Panc1 (cell line): ENCODE data around the gene SERTAD1. TPM values are rescaled to one million over a fixed set of nuclear protein-coding genes. Genes with fewer than 3 reads are reported as not detected.

Experiments used
- ATAC-seq: fragments of 200-7000 bp; cut with Tn5 transposase; 2 replicates; pipeline ENCODE4 v1.9.1; 2020; ENCODE audit warnings: mild to moderate bottlenecking, moderate library complexity
- BruUV-seq: library from RNA; stranded (reverse); fragments of 400-500 nt; replicated peaks from 2 replicates; lab custom pipeline; 2021; lab: Mats Ljungman, UMichigan
- CTCF ChIA-PET: fragments of 300-600 bp; sonication (Branson Sonifier 250); formaldehyde crosslinking; loops from one replicate; lab custom pipeline; 2022; ENCODE audit warnings: antibody characterized with exemption; lab: Charles Lee
- POLR2A ChIA-PET: fragments of 300-600 bp; sonication (Branson Sonifier 250); formaldehyde crosslinking; loops from one replicate; lab custom pipeline; 2022; ENCODE audit warnings: antibody characterized with exemption; lab: Charles Lee
- DNase-seq: peaks from one replicate; pipeline ENCODE4 v3.0.0-alpha.2; 2010; ENCODE audit warnings: low read depth, low spot score
- H3K27ac ChIP-seq: 2 replicates; pipeline ENCODE4 v1.5.1; 2011; ENCODE audit warnings: mild to moderate bottlenecking, low read length, inconsistent platforms
- H3K27me3 ChIP-seq: fragments of 200-500 bp; sonication (Bioruptor generic); 2 replicates; pipeline ENCODE4 v1.6.0; 2014; ENCODE audit warnings: low read length, inconsistent platforms; ENCODE audit not compliant: control insufficient read depth, insufficient read depth
- H3K36me3 ChIP-seq: fragments of 200-500 bp; sonication (Bioruptor generic); 2 replicates; pipeline ENCODE4 v1.5.1; 2014; ENCODE audit warnings: inconsistent platforms, mild to moderate bottlenecking, low read length, moderate library complexity; ENCODE audit not compliant: control insufficient read depth, insufficient read depth
- H3K4me1 ChIP-seq: 2 replicates; pipeline ENCODE4 v1.5.1; 2011; ENCODE audit warnings: inconsistent platforms, mild to moderate bottlenecking, low read length, moderate library complexity; ENCODE audit not compliant: control insufficient read depth, insufficient read depth
- H3K4me3 ChIP-seq, 2 experiments: 2 replicates each; pipeline ENCODE4 v1.5.1; 2011 to 2012; ENCODE audit warnings: low read depth in 2 of 2, low read length in 2 of 2, mild to moderate bottlenecking in 2 of 2, inconsistent platforms in 1 of 2, moderate library complexity in 1 of 2
- H3K9me3 ChIP-seq: fragments of 200-500 bp; sonication (Bioruptor generic); 2 replicates; pipeline ENCODE4 v1.5.1; 2014; ENCODE audit warnings: low read depth, mild to moderate bottlenecking, inconsistent platforms, low read length, moderate library complexity; ENCODE audit not compliant: control insufficient read depth, insufficient read depth
- POLR2AphosphoS5 ChIP-seq: IDR thresholded peaks from 2 replicates; pipeline ENCODE4 v1.6.1; 2012; ENCODE audit warnings: mild to moderate bottlenecking, low read depth, low read length, moderate library complexity
- REST ChIP-seq, 2 experiments: IDR thresholded peaks; 2 replicates each; pipeline ENCODE4 v1.6.1; 2011 to 2012; ENCODE audit warnings: low read depth in 2 of 2, control low read depth in 1 of 2, low read length in 1 of 2, mild to moderate bottlenecking in 1 of 2, moderate library complexity in 1 of 2; ENCODE audit not compliant: insufficient read depth in 1 of 2
- SIN3A ChIP-seq: IDR thresholded peaks from 2 replicates; pipeline ENCODE4 v1.6.1; 2012; ENCODE audit warnings: low read depth, mild to moderate bottlenecking, low read length, moderate library complexity, borderline replicate concordance; ENCODE audit not compliant: insufficient read depth
- TCF7L2 ChIP-seq: IDR thresholded peaks from 2 replicates; pipeline ENCODE4 v1.6.1; 2011; ENCODE audit warnings: mild to moderate bottlenecking, low read depth, low read length, inconsistent platforms
- in situ Hi-C: cut with HindIII; loops from 2 replicates; pipeline ENCODE4 v1.10.0; 2016; ENCODE audit warnings: low sequenced_read_pairs, low pct_unique_long_range_greater_than_20kb
- intact Hi-C: fragments of 100-400 bp; cut with micrococcal nuclease; formaldehyde crosslinking; loops from one replicate; pipeline ENCODE4 v1.10.0; 2022; ENCODE audit not compliant: unreplicated experiment
- total RNA-seq: library from RNA; stranded (reverse); gene quantifications from one replicate; pipeline ENCODE4 v1.2.1, GENCODE V29; 2021; ENCODE audit not compliant: unreplicated experiment
- TF ChIP-seq, protein P1 (sequence below): fragments of 450-650 bp; IDR thresholded peaks from 2 replicates; pipeline ENCODE4 v1.5.1; 2017; ENCODE audit warnings: mild to moderate bottlenecking

SERTAD1 gene
- total RNA-seq, 1 experiment from 2014 or later: 13.4 TPM

GRCh38 chr19:40387155-40387554, 38.6 kb downstream of the SERTAD1 start:
- DNase-seq (no peak), ATAC-seq (no peak)
- H3K27ac ChIP-seq: no peak overlapping the region
- in situ Hi-C loops (no loop called here), intact Hi-C loops (no loop called here)
- TF ChIP-seq TCF7L2 (no peak), POLR2AphosphoS5 (no peak), REST (IDR thresholded peaks at IDR 0.05; ENCODE audit: insufficient read depth in 1 of 2, low read depth in 2 of 2, low read length in 1 of 2) (no peak), SIN3A (no peak)
- TF ChIP-seq, protein P1, sequence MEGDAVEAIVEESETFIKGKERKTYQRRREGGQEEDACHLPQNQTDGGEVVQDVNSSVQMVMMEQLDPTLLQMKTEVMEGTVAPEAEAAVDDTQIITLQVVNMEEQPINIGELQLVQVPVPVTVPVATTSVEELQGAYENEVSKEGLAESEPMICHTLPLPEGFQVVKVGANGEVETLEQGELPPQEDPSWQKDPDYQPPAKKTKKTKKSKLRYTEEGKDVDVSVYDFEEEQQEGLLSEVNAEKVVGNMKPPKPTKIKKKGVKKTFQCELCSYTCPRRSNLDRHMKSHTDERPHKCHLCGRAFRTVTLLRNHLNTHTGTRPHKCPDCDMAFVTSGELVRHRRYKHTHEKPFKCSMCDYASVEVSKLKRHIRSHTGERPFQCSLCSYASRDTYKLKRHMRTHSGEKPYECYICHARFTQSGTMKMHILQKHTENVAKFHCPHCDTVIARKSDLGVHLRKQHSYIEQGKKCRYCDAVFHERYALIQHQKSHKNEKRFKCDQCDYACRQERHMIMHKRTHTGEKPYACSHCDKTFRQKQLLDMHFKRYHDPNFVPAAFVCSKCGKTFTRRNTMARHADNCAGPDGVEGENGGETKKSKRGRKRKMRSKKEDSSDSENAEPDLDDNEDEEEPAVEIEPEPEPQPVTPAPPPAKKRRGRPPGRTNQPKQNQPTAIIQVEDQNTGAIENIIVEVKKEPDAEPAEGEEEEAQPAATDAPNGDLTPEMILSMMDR: no peak
- H3K36me3 ChIP-seq: no peaks in the 10 kb centered on the region
- ChIA-PET POLR2A (no interaction called here), CTCF (no interaction called here)
- no peaks in the 10 kb centered on the region for H3K9me3 ChIP-seq
- H3K27me3 ChIP-seq: no peaks in the 10 kb centered on the region
- no TSS peak for BruUV-seq
- H3K4me1 ChIP-seq: no peaks in the 10 kb centered on the region
- no peak overlapping the region for H3K4me3 ChIP-seq

- no peaks in the 10 kb centered on the region for H3K4me1 ChIP-seq
- H3K4me3 ChIP-seq: no peak overlapping the region
- ChIA-PET POLR2A (no interaction called here), CTCF (no interaction called here)
- no peak for DNase-seq
- TF ChIP-seq SIN3A: no peak
- TF ChIP-seq POLR2AphosphoS5: no peak
- TF ChIP-seq REST (IDR thresholded peaks at IDR 0.05; ENCODE audit: insufficient read depth in 1 of 2, low read depth in 2 of 2, low read length in 1 of 2): no peak
- TF ChIP-seq, protein P1: no peak
- no peak for TF ChIP-seq TCF7L2
- intact Hi-C loops (no loop called here), in situ Hi-C loops (no loop called here)
- H3K9me3 ChIP-seq: no peaks in the 10 kb centered on the region
- H3K36me3 ChIP-seq: no peaks in the 10 kb centered on the region
- H3K27ac ChIP-seq: no peak overlapping the region
- ATAC-seq: no peak
- no peaks in the 10 kb centered on the region for H3K27me3 ChIP-seq
- no TSS peak for BruUV-seq
Measured at GRCh38 chr19:40383668-40384248, 42.0 kb downstream of the SERTAD1 start.
